Sigmoid colon (tissue), 4 donors: ENCODE results near the gene CCDC192.

ENCODE experiments used
- CTCF ChIP-seq, 4 experiments: fragments of 450-650 bp in 3 of 4; fragments of 200-600 bp in 1 of 4; IDR thresholded peaks; one replicate each; pipeline ENCODE4 v1.5.1; 2016 to 2019; ENCODE audit warnings: antibody characterized with exemption in 4 of 4, mild to moderate bottlenecking in 3 of 4, moderate library complexity in 2 of 4
- EP300 ChIP-seq, 4 donors: sonication (generic); formaldehyde crosslinking; IDR thresholded peaks; one replicate each; pipeline ENCODE4 v1.6.1; 2017; ENCODE audit warnings: antibody characterized with exemption in 4 of 4
- POLR2A ChIP-seq, 2 donors: fragments of 450-650 bp; IDR thresholded peaks; one replicate each; pipeline ENCODE4 v1.6.1; 2016; ENCODE audit warnings: antibody characterized with exemption in 2 of 2, mild to moderate bottlenecking in 2 of 2, moderate library complexity in 2 of 2
- POLR2AphosphoS5 ChIP-seq, 4 donors: sonication (generic); formaldehyde crosslinking; IDR thresholded peaks; one replicate each; pipeline ENCODE4 v1.6.1; 2017; ENCODE audit warnings: antibody characterized with exemption in 4 of 4

GRCh38 chr5:127696683-127697082 lies 6.5 kb upstream of the CCDC192 start:
- TF ChIP-seq POLR2AphosphoS5 (IDR thresholded peaks at IDR 0.05) (no peak), CTCF (IDR thresholded peaks at IDR 0.05) (no peak), EP300 (IDR thresholded peaks at IDR 0.05) (no peak), POLR2A (IDR thresholded peaks at IDR 0.05) (no peak)
